GM18951 (cell line): Measurements from ENCODE around the gene CEMIP.

Source experiments
- POLR2A ChIP-seq: IDR thresholded peaks from 4 replicates; pipeline ENCODE4 v1.6.1; 2011; ENCODE audit warnings: mild to moderate bottlenecking; ENCODE audit not compliant: insufficient read length, insufficient read depth; ENCODE audit errors: extremely low read depth
- in situ Hi-C: fragments of 300-500 bp; cut with MboI; formaldehyde crosslinking; loops from one replicate; pipeline ENCODE4 v1.12.0; 2022; ENCODE audit warnings: low sequenced_read_pairs, mixed read lengths, inconsistent platforms; ENCODE audit not compliant: unreplicated experiment

The CEMIP gene

DNA sequence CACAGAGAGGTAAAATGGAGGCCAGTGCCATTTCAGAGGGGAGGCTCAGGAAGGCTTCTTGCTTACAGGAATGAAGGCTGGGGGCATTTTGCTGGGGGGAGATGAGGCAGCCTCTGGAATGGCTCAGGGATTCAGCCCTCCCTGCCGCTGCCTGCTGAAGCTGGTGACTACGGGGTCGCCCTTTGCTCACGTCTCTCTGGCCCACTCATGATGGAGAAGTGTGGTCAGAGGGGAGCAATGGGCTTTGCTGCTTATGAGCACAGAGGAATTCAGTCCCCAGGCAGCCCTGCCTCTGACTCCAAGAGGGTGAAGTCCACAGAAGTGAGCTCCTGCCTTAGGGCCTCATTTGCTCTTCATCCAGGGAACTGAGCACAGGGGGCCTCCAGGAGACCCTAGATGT is 170.6 kb downstream of the CEMIP start:
- in situ Hi-C loops = loop anchor here (25.0 kb wide), 1 partner anchor 162 kb away; the partner anchor contains the start of gene CEMIP
- no peak for TF ChIP-seq POLR2A

- in situ Hi-C loops = loop anchor here (25.0 kb wide), 1 partner anchor 163 kb away; the partner anchor contains the start of gene CEMIP
- TF ChIP-seq POLR2A = no peak
Measured at GRCh38 chr15:80950291-80951078, 171.3 kb downstream of the CEMIP start.

DNA sequence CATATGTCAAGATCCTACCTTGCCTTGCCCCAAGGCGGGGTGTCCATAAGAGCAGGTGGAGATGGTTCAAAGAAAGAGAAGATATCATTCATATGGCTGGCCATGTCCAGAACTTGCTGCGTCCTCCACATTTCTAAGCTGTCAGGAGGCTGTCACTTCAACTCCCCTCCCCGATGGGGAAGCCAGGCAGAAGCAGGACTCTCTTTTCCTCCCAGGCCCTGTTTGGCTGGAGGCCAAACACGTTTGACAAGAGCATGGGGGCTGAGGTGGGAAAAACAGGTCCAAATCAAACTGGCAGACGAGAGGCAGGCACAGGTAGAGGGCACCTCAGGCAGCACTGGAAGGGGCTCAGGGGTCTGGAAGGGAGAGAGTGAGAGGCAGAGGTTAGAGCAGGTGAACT is 172.8 kb downstream of the CEMIP start:
- TF ChIP-seq POLR2A = no peak
- in situ Hi-C loops = loop anchor here (25.0 kb wide), 1 partner anchor 165 kb away; the partner anchor contains the start of gene CEMIP

- TF ChIP-seq POLR2A = no peak
- in situ Hi-C loops = loop anchor here (25.0 kb wide), 1 partner anchor 166 kb away; the partner anchor contains the start of gene CEMIP
Measured at GRCh38 chr15:80953001-80953952, 174.1 kb downstream of the CEMIP start.

DNA sequence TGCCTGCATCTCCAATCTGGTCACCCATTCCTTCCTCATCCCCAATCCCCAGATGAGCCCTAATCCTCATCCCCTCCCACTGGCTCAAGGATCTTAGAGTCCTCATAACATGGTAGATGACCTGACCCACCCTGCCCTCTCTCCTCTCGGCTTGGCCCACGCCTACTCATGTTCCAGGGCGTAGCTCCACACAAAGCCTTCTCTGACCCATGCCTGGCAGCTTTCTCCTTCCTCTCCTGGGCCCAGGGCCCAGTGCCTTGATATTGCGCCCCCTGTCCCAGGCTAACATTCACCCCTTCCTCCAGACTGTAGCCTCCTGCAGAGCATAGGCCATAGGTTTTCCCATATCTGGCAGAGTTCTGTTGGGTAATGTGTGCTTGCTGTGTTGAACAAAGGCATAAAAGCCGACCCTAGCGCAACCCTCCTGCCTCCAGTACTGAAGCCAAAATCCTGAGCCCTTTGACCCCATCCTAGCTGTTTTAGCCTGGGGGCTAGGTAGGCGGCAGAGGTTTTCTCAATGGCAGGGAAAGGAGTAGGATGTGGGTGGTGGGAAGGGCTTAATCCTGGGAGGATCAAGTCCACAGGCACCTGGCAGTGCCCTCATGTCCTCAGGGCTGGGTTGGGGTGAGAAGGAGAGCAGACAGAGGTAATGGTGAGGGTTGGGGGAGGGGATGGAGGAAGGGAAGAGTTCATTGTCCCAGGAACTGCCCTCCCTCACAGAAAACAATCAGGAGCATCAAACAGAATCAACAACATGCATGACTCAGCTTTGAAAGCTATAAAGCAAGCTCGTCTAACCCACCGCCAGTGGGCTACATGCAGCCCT is 175.0 kb downstream of the CEMIP start:
- in situ Hi-C loops = loop anchor here (25.0 kb wide), 1 partner anchor 167 kb away; the partner anchor contains the start of gene CEMIP
- TF ChIP-seq POLR2A = no peak

- in situ Hi-C loops = loop anchor here (25.0 kb wide), 1 partner anchor 169 kb away; the partner anchor contains the start of gene CEMIP
Measured at GRCh38 chr15:80955571-80956452, 176.6 kb downstream of the CEMIP start.

- in situ Hi-C loops = loop anchor here (25.0 kb wide), 1 partner anchor 170 kb away; the partner anchor contains the start of gene CEMIP
- TF ChIP-seq POLR2A = no peak
Measured at GRCh38 chr15:80957556-80957955, 178.4 kb downstream of the CEMIP start.

DNA sequence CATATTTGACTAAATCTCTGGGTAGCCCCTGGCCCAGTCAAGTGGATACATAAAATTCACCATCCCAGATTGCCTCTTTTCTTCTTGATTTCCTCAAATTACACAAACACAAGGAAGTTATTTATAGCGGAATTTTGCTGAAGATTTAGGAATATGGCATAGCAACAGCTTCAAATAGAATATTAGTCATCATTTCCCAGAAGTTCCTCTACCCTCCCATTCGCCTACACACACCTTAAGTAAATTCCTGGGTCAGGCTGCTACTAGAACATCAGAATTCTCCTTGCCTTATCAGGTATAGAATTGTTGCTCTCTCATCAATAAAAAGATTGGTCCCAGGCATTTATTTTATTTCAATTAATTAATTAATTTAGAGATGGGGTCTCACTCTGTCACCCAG is 178.8 kb downstream of the CEMIP start:
- TF ChIP-seq POLR2A = no peak
- in situ Hi-C loops = loop anchor here (25.0 kb wide), 1 partner anchor 171 kb away; the partner anchor contains the start of gene CEMIP

- in situ Hi-C loops = loop anchor here (25.0 kb wide), 1 partner anchor 172 kb away; the partner anchor contains the start of gene CEMIP
- no peak for TF ChIP-seq POLR2A
Measured at GRCh38 chr15:80958818-80959495, 179.8 kb downstream of the CEMIP start.

DNA sequence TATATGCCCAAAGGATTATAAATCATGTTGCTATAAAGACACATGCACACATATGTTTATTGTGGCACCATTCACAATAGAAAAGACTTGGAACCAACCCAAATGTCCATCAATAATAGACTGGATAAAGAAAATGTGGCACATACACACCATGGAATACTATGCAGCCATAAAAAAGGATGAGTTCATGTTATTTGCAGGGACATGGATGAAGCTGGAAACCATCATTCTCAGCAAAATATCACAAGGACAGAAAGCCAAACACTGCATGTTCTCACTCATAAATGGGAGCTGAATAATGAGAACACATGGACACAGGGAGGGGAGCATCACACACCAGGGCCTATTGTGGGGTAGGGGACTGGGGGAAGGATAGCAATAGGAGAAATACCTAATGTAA is 186.3 kb downstream of the CEMIP start:
- in situ Hi-C loops = loop anchor here (25.0 kb wide), 1 partner anchor 178 kb away; the partner anchor contains the start of gene CEMIP
